Measurements from ENCODE around the gene KIFBP.
A peak's percentile ranks its signal among the peaks of the same experiment; 100 is the strongest.
"Not testable (repeated sequence)": the region's sequence is repeated elsewhere in the genome, so short reads cannot be mapped to it uniquely, and the experiment has no call there.

The KIFBP gene, protein sequence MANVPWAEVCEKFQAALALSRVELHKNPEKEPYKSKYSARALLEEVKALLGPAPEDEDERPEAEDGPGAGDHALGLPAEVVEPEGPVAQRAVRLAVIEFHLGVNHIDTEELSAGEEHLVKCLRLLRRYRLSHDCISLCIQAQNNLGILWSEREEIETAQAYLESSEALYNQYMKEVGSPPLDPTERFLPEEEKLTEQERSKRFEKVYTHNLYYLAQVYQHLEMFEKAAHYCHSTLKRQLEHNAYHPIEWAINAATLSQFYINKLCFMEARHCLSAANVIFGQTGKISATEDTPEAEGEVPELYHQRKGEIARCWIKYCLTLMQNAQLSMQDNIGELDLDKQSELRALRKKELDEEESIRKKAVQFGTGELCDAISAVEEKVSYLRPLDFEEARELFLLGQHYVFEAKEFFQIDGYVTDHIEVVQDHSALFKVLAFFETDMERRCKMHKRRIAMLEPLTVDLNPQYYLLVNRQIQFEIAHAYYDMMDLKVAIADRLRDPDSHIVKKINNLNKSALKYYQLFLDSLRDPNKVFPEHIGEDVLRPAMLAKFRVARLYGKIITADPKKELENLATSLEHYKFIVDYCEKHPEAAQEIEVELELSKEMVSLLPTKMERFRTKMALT
- total RNA-seq: 10.8 to 24.9 (median 15.4) reads per million in 9 experiments

GRCh38 chr10:68988530-68989316 is at the start of gene KIFBP:
KIFBP (plus strand) TSS chr10:68988803; CDS start chr10:68988833, 30 bp downstream.
- peak within 1 kb of the TSS; percentile 93 to 100 for H3K4me3 Mint-ChIP-seq
- peaks cover 22% of the 10 kb centered on the region for H3K36me3 Mint-ChIP-seq (ENCODE audit: insufficient read depth)
- peak; percentile 82 for ATAC-seq (replicated peaks)
- H3K27me3 Mint-ChIP-seq: no peaks in the 10 kb centered on the region
- peaks cover 21 to 43% of the 10 kb centered on the region in 2 donors for H3K4me1 Mint-ChIP-seq (ENCODE audit: low read depth in 2 of 2)
- peak; percentile 63 to 67 (median 65) for DNase-seq
- peak within 1 kb of the TSS; percentile 86 to 98 for H3K27ac Mint-ChIP-seq
- H3K9me3 Mint-ChIP-seq: no peaks in the 10 kb centered on the region

DNA sequence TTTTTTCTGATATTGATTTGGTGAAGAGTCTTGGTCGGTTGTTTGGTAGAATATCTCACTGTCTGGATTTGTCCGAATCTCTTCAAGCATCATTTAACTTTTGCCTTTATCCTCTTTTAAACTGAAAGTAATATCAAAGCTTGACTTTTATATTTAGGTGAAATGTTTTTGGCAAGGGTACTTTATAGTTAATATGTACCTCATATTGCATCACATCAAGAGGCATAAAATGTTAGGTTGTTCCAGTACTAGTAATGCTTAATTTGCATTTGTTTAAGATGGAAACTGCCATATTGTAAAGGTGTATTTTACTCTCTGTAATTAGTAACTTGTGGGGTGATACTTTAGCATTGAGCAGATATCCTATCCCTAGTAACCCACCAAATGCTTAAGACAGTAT is 49.7 kb upstream of the KIFBP start:
- no peak overlapping the region for H3K4me3 Mint-ChIP-seq

DNA sequence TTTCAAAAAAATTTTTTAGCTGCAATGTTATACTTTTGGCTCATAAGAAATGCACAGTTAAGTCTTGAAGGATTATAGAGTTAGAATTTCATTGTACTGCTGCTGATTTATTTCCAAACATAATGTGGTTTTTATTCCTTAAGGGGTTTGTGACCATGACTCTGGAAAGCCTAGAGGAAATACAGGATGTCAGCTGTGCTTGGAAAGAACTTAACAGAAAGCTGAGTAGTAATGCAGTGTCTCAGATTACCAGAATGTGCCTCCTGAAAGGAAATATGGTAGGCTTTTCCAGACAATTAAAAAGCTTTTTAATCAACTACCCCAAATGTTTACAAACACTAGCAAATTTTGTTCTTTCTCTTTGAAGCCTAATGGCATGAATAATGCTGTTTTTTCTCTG is 47.7 kb upstream of the KIFBP start:
- not testable (repeated sequence) for DNase-seq; H3K9me3 Mint-ChIP-seq; H3K27ac Mint-ChIP-seq; H3K27me3 Mint-ChIP-seq; ATAC-seq (replicated peaks); H3K4me3 Mint-ChIP-seq; H3K4me1 Mint-ChIP-seq (ENCODE audit: low read depth in 2 of 2)
- peaks cover 83% of the 10 kb centered on the region for H3K36me3 Mint-ChIP-seq (ENCODE audit: insufficient read depth)

More for the DNA sequence above, 49.7 kb upstream of the KIFBP start:
- H3K9me3 Mint-ChIP-seq: no peaks in the 10 kb centered on the region
- DNase-seq (no peak), ATAC-seq (replicated peaks) (no peak)
- H3K4me1 Mint-ChIP-seq (ENCODE audit: low read depth in 2 of 2): peaks cover 2 to 5% of the 10 kb centered on the region in 2 donors
- H3K27me3 Mint-ChIP-seq: no peaks in the 10 kb centered on the region
- H3K36me3 Mint-ChIP-seq (ENCODE audit: insufficient read depth): peaks cover 81% of the 10 kb centered on the region
- peak overlapping the region in 1 of 2 donors; percentile 23 for H3K27ac Mint-ChIP-seq

DNA sequence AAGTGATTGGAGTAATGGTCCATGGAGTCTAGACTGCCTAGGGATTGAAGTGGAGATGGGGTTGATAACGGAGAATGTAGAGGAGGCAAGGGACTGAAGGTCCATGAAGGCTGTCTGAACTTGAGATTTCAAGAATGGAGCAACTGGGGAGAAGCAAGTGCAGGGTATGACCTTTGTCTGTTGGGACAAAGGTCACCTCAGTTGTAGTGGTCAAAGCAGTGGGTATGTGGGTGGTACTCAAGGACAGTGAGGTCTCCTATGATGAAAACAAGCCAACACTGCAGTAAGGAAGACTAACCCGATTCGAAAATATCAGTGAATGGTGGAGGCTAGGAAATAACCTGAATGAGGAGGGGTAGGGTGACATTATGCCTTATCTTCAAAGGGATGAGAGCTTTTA is 38.0 kb upstream of the KIFBP start:
- H3K27me3 Mint-ChIP-seq: no peaks in the 10 kb centered on the region

DNA sequence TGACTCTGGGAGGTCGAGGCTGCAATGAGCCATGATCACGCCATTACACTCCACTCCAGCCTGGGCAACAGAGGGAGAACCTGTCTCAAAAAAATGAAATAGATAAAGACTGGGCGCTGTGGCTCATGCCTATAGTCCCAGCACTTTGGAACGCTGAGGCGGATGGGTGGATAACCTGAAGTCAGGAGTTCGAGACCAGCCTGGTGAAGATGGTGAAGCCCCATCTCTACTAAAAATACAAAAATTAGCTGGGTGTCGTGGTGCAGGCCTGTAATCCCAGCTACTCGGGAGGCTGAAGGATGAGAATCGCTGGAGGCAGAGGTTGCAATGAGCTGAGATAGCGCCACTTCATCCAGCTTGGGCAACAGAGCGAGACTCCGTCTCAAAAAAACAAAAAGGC is 33.7 kb upstream of the KIFBP start:
- DNase-seq (no peak), ATAC-seq (replicated peaks) (no peak)
- Mint-ChIP-seq H3K4me3 (peak overlapping the region; percentile 95 to 100), H3K4me1 (ENCODE audit: low read depth in 2 of 2) (peaks cover 21 to 29% of the 10 kb centered on the region in 2 donors), H3K9me3 (no peaks in the 10 kb centered on the region), H3K27me3 (no peaks in the 10 kb centered on the region), H3K27ac (peak overlapping the region; percentile 98 to 100), H3K36me3 (ENCODE audit: insufficient read depth) (peaks cover 38% of the 10 kb centered on the region)

More for the DNA sequence above, 38.0 kb upstream of the KIFBP start:
- Mint-ChIP-seq H3K27ac (no peak overlapping the region), H3K9me3 (no peaks in the 10 kb centered on the region), H3K36me3 (ENCODE audit: insufficient read depth) (peaks cover 22% of the 10 kb centered on the region), H3K4me3 (no peak overlapping the region), H3K4me1 (ENCODE audit: low read depth in 2 of 2) (peaks cover 2 to 4% of the 10 kb centered on the region in 2 donors)
- DNase-seq (no peak), ATAC-seq (replicated peaks) (no peak)

GRCh38 chr10:68955355-68955831 is 33.2 kb upstream of the KIFBP start:
- Mint-ChIP-seq H3K4me1 (ENCODE audit: low read depth in 2 of 2) (peaks cover 23 to 32% of the 10 kb centered on the region in 2 donors), H3K27me3 (no peaks in the 10 kb centered on the region), H3K9me3 (no peaks in the 10 kb centered on the region), H3K36me3 (ENCODE audit: insufficient read depth) (peaks cover 42% of the 10 kb centered on the region), H3K27ac (peak overlapping the region; percentile 98 to 100), H3K4me3 (peak overlapping the region; percentile 95 to 100)
- ATAC-seq (replicated peaks) (peak; percentile 12), DNase-seq (no peak)

GRCh38 chr10:68955832-68956532 is 32.6 kb upstream of the KIFBP start, which contains the start of gene DDX21:
DDX21 (plus strand) TSS chr10:68956170; CDS start chr10:68956226, 56 bp downstream.
- Mint-ChIP-seq H3K27me3 (no peaks in the 10 kb centered on the region), H3K4me3 (peak within 1 kb of the TSS; percentile 95 to 100), H3K27ac (peak within 1 kb of the TSS; percentile 98 to 100), H3K36me3 (ENCODE audit: insufficient read depth) (peaks cover 48% of the 10 kb centered on the region), H3K9me3 (no peaks in the 10 kb centered on the region), H3K4me1 (ENCODE audit: low read depth in 2 of 2) (peaks cover 23 to 32% of the 10 kb centered on the region in 2 donors)
- DNase-seq (peak; percentile 79 to 85 (median 80)), ATAC-seq (replicated peaks) (peak; percentile 83)

GRCh38 chr10:68957284-68957615 is 31.4 kb upstream of the KIFBP start:
- peaks cover 25 to 39% of the 10 kb centered on the region in 2 donors for H3K4me1 Mint-ChIP-seq (ENCODE audit: low read depth in 2 of 2)
- no peaks in the 10 kb centered on the region for H3K9me3 Mint-ChIP-seq
- H3K27ac Mint-ChIP-seq: peak overlapping the region; percentile 98 to 100
- ATAC-seq (replicated peaks) (no peak), DNase-seq (no peak)
- H3K4me3 Mint-ChIP-seq: peak overlapping the region; percentile 95 to 100
- H3K36me3 Mint-ChIP-seq (ENCODE audit: insufficient read depth): peaks cover 61% of the 10 kb centered on the region
- H3K27me3 Mint-ChIP-seq: no peaks in the 10 kb centered on the region

DNA sequence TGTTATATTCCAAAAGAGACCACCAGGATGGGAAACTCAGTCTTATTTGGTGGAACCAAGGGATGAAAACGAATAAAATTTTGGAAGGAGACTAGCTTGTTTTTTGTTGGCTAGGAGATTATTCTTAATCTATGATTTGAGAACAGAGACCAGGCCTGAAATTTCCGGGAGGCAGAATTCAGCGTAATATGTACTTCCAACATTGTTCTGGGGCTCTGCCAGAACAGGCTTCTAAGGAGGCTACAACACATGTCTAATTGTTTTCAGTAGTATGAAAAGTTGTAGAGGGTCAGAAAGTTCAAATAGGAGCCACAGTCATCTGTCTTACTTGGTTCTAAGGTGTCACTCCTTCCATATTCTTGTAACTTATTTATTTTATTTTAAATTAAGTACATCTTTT is 30.9 kb upstream of the KIFBP start:
- Mint-ChIP-seq H3K27me3 (no peaks in the 10 kb centered on the region), H3K9me3 (no peaks in the 10 kb centered on the region), H3K4me3 (peak overlapping the region; percentile 95 to 100), H3K4me1 (ENCODE audit: low read depth in 2 of 2) (peaks cover 25 to 39% of the 10 kb centered on the region in 2 donors), H3K36me3 (ENCODE audit: insufficient read depth) (peaks cover 65% of the 10 kb centered on the region), H3K27ac (peak overlapping the region; percentile 98 to 100)
- DNase-seq (no peak), ATAC-seq (replicated peaks) (no peak)

GRCh38 chr10:68959695-68960527 is 28.7 kb upstream of the KIFBP start:
- H3K27ac Mint-ChIP-seq: peak overlapping the region in 1 of 2 donors; percentile 46
- peak overlapping the region in 1 of 2 donors; percentile 37 for H3K4me3 Mint-ChIP-seq
- H3K36me3 Mint-ChIP-seq (ENCODE audit: insufficient read depth): peaks cover 85% of the 10 kb centered on the region
- H3K27me3 Mint-ChIP-seq: no peaks in the 10 kb centered on the region
- H3K4me1 Mint-ChIP-seq (ENCODE audit: low read depth in 2 of 2): peaks cover 25 to 39% of the 10 kb centered on the region in 2 donors
- DNase-seq: no peak
- no peaks in the 10 kb centered on the region for H3K9me3 Mint-ChIP-seq
- ATAC-seq (replicated peaks): no peak

DNA sequence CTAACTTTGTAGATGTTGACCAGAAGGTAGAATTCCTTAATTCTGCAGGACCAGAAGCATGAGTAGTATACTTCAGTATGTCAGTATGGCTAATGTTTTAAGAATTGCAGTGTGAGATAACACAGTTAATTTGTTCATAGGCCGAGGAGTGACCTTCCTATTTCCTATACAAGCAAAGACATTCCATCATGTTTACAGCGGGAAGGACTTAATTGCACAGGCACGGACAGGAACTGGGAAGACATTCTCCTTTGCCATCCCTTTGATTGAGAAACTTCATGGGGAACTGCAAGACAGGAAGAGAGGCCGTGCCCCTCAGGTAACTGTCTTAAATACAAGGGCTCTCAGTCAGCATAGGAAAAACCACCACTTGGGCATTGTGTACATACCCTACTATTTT is 25.5 kb upstream of the KIFBP start:
- Mint-ChIP-seq H3K27ac (no peak overlapping the region), H3K36me3 (ENCODE audit: insufficient read depth) (peaks cover 97% of the 10 kb centered on the region), H3K9me3 (no peaks in the 10 kb centered on the region), H3K27me3 (no peaks in the 10 kb centered on the region), H3K4me3 (no peak overlapping the region), H3K4me1 (ENCODE audit: low read depth in 2 of 2) (peaks cover 11 to 19% of the 10 kb centered on the region in 2 donors)
- ATAC-seq (replicated peaks) (no peak), DNase-seq (no peak)

- peaks cover 1 to 7% of the 10 kb centered on the region in 2 donors for H3K4me1 Mint-ChIP-seq (ENCODE audit: low read depth in 2 of 2)
- ATAC-seq (replicated peaks): no peak
- H3K9me3 Mint-ChIP-seq: no peaks in the 10 kb centered on the region
- H3K27ac Mint-ChIP-seq: peak overlapping the region in 1 of 2 donors; percentile 49
- no peak for DNase-seq
- H3K27me3 Mint-ChIP-seq: no peaks in the 10 kb centered on the region
- no peak overlapping the region for H3K4me3 Mint-ChIP-seq
- peaks cover 100% of the 10 kb centered on the region for H3K36me3 Mint-ChIP-seq (ENCODE audit: insufficient read depth)
These were observed 14.6 kb upstream of the KIFBP start for GRCh38 chr10:68973975-68974374.
